PFSK-1 (cell line): ENCODE measurements around the gene RGS10.

Experiments used
- FOXP2 ChIP-seq: optimal IDR thresholded peaks from 2 replicates; pipeline ENCODE3; 2011; ENCODE audit warnings: borderline replicate concordance, control low read depth, inconsistent platforms; ENCODE audit not compliant: insufficient read depth; ENCODE audit errors: extremely low read length, extremely low read depth
- POLR2AphosphoS5 ChIP-seq: IDR thresholded peaks from 2 replicates; pipeline ENCODE4 v1.6.1; 2012; ENCODE audit warnings: low read depth, mild to moderate bottlenecking, control low read depth, low read length, moderate library complexity
- REST ChIP-seq, 2 experiments: IDR thresholded peaks; 2 replicates each; pipeline versions ENCODE4 v1.6.1 to v1.8.0; 2011 to 2012; ENCODE audit warnings: low read depth in 2 of 2, low read length in 2 of 2, control low read depth in 1 of 2, inconsistent platforms in 1 of 2, mild to moderate bottlenecking in 1 of 2, moderate library complexity in 1 of 2; ENCODE audit not compliant: insufficient read depth in 1 of 2
- SIN3A ChIP-seq: IDR thresholded peaks from 2 replicates; pipeline ENCODE4 v1.6.1; 2012; ENCODE audit warnings: mild to moderate bottlenecking, low read length, moderate library complexity, borderline replicate concordance; ENCODE audit not compliant: insufficient read depth
- TAF1 ChIP-seq: IDR thresholded peaks from 2 replicates; pipeline ENCODE4 v1.6.1; 2012; ENCODE audit warnings: low read length, control low read depth, borderline replicate concordance; ENCODE audit not compliant: insufficient read depth

Gene RGS10

DNA sequence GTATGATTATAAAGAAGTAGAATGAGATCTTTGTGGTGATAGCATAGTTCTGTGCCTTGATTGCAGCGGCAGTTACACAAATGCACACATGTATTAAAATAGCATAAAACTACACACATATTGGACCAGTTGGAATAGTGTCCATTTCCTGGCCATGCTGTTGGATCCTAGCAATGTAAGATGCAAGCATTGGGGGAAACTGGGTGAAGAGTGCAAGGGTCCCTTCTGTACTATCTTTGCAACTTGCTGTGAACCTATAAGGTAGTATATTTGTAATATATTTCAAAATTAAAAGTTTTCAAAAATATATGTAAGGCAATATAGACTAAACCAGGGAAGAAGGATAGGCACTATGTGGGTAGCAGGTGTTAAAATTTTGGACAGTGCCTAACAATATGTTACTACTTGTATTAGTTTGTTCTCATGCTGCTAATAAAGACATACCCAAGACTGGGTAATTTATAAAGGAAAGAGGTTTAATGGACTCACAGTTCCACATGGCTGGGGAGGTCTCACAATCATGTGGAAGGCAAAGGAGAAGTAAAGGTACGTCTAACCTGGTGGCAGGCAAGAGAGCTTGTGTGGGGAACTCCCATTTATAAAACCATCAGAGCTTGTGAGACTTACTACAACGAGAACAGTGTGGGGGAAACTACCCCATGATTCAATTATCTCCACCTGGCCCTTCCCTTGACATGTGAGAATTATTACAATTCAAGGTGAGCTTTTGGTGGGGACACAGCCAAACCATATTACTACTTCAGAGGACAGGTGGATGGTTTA lies 71.4 kb downstream of the RGS10 start:
- TF ChIP-seq SIN3A (no peak), FOXP2 (no peak), POLR2AphosphoS5 (no peak), TAF1 (no peak), REST (IDR thresholded peaks at IDR 0.05; ENCODE audit: insufficient read depth in 1 of 2, low read depth in 2 of 2, low read length in 2 of 2) (no peak)

DNA sequence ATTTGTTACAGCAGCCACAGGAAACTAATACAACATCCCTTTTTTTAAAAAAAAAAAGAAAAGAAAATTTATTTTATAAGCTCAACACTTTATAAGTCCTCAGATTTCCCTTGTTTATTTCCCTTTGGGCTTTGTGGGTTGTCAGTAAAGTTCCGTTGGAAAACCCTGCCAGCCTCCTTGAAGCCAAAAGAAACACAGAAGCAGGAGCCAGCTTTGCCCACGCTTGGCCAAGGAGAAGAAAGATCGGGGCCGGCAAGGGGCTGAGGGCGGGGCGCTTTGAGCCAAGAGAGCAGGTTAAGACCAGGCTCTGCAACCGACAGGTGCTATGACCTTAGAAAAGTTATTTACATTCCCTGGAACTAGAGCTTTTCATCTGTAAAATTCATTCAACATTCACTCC lies 72.7 kb downstream of the RGS10 start:
- TF ChIP-seq REST (IDR thresholded peaks at IDR 0.05; ENCODE audit: insufficient read depth in 1 of 2, low read depth in 2 of 2, low read length in 2 of 2) (no peak), SIN3A (no peak), FOXP2 (no peak), TAF1 (no peak), POLR2AphosphoS5 (no peak)

GRCh38 chr10:119469325-119469707 lies 73.2 kb downstream of the RGS10 start:
- TF ChIP-seq REST (IDR thresholded peaks at IDR 0.05; ENCODE audit: insufficient read depth in 1 of 2, low read depth in 2 of 2, low read length in 2 of 2) (no peak), TAF1 (no peak), SIN3A (no peak), POLR2AphosphoS5 (no peak), FOXP2 (no peak)

DNA sequence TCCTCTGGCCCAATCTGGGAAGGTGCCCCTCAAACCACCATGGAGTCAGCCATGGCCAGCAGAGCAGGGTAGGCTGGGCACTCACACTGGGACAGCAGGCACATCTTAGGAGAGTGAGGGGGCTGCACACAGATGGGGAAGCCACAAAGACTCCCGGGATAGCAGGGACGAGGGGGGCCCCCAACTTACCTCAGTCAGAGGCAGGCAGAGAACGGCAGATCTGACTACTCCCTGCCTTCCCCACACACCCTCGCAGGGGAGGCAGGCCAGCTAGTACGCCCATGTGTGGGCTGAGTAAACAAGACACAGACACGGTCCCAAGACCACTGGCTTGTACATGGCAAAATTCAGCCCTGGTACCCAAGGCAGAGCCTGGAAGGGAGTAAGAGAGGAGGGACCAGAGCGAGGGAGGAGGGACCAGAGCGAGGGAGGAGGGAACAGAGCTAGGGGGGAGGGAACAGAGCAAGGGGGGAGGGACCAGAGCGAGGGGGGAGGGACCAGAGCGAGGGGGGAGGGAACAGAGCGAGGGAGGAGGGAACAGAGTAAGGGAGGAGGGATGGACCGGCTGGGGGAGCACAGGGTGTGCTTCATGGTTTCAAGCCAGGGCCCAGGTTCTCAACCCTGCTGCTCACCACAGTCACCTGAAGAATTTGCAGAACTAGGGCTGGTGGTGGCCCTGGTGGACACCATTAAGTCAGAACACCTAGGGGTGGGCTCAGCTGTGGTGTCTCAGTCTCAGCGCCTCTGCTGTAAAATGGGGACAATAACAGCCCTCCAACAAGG lies 73.8 kb downstream of the RGS10 start:
- TF ChIP-seq TAF1 (no peak), REST (IDR thresholded peaks at IDR 0.05; ENCODE audit: insufficient read depth in 1 of 2, low read depth in 2 of 2, low read length in 2 of 2) (no peak), SIN3A (no peak), POLR2AphosphoS5 (no peak), FOXP2 (no peak)
